HEK293T (cell line): Measurements from ENCODE around the gene STAT6.

ENCODE experiments used
- CTCF ChIA-PET: fragments of 350-600 bp; formaldehyde crosslinking; extraction: SDS; loops from one replicate; lab custom pipeline; 2021; ENCODE audit warnings: antibody characterized with exemption, inconsistent platforms; lab: Yijun Ruan, JAX
- POLR2A ChIA-PET: fragments of 350-600 bp; formaldehyde crosslinking; extraction: SDS; loops from one replicate; lab custom pipeline; 2020; ENCODE audit warnings: antibody characterized with exemption, inconsistent platforms; lab: Yijun Ruan, JAX
- DNase-seq: peaks from one replicate; pipeline ENCODE4 v3.0.0; 2012; ENCODE audit warnings: mixed read lengths; ENCODE audit errors: extremely low spot score
- ARNT ChIP-seq: fragments of 450-650 bp; IDR thresholded peaks from 2 replicates; pipeline ENCODE4 v1.6.1; 2017; ENCODE audit warnings: mild to moderate bottlenecking
- BHLHE40 ChIP-seq: fragments of 450-650 bp; IDR thresholded peaks from 2 replicates; pipeline ENCODE4 v1.6.1; 2016; ENCODE audit warnings: mild to moderate bottlenecking, moderate library complexity, borderline replicate concordance
- CTBP1 ChIP-seq: fragments of 450-650 bp; IDR thresholded peaks from 2 replicates; pipeline ENCODE4 v1.6.1; 2016; ENCODE audit warnings: borderline replicate concordance
- ELF4 ChIP-seq: fragments of 450-650 bp; IDR thresholded peaks from 2 replicates; pipeline ENCODE4 v1.6.1; 2017; ENCODE audit warnings: antibody characterized with exemption
- FOXA1 ChIP-seq: fragments of 450-650 bp; IDR thresholded peaks from 2 replicates; pipeline ENCODE4 v1.6.1; 2016; ENCODE audit warnings: mild to moderate bottlenecking
- FOXK2 ChIP-seq: fragments of 450-650 bp; IDR thresholded peaks from 2 replicates; pipeline ENCODE4 v1.6.1; 2016; ENCODE audit warnings: mild to moderate bottlenecking
- FOXM1 ChIP-seq: fragments of 450-650 bp; IDR thresholded peaks from 2 replicates; pipeline ENCODE4 v1.6.1; 2017; ENCODE audit warnings: mild to moderate bottlenecking, borderline replicate concordance
- HDGF ChIP-seq: fragments of 450-650 bp; IDR thresholded peaks from 2 replicates; pipeline ENCODE4 v1.6.1; 2017; ENCODE audit warnings: antibody characterized with exemption, borderline replicate concordance
- L3MBTL2 ChIP-seq: fragments of 450-650 bp; conservative IDR thresholded peaks from 2 replicates; pipeline ENCODE4 v1.6.1; 2016; ENCODE audit warnings: mild to moderate bottlenecking
- LEF1 ChIP-seq: fragments of 450-650 bp; IDR thresholded peaks from 2 replicates; pipeline ENCODE4 v1.6.1; 2017; ENCODE audit warnings: mild to moderate bottlenecking, borderline replicate concordance
- NFRKB ChIP-seq: fragments of 450-650 bp; IDR thresholded peaks from 2 replicates; pipeline ENCODE4 v1.6.1; 2016; ENCODE audit warnings: mild to moderate bottlenecking, moderate library complexity
- SP1 ChIP-seq: fragments of 450-650 bp; IDR thresholded peaks from 2 replicates; pipeline ENCODE4 v1.6.1; 2017
- SUZ12 ChIP-seq: fragments of 450-650 bp; IDR thresholded peaks from 2 replicates; pipeline ENCODE4 v1.6.1; 2016; ENCODE audit warnings: mild to moderate bottlenecking
- TARDBP ChIP-seq: fragments of 450-650 bp; IDR thresholded peaks from 2 replicates; pipeline ENCODE4 v1.6.1; 2016
- ZNF384 ChIP-seq: fragments of 450-650 bp; IDR thresholded peaks from 2 replicates; pipeline ENCODE4 v1.6.1; 2016
- TF ChIP-seq, protein P1 (sequence below): fragments of 450-650 bp; IDR thresholded peaks from 2 replicates; pipeline ENCODE4 v1.6.1; 2016

STAT6 gene

DNA sequence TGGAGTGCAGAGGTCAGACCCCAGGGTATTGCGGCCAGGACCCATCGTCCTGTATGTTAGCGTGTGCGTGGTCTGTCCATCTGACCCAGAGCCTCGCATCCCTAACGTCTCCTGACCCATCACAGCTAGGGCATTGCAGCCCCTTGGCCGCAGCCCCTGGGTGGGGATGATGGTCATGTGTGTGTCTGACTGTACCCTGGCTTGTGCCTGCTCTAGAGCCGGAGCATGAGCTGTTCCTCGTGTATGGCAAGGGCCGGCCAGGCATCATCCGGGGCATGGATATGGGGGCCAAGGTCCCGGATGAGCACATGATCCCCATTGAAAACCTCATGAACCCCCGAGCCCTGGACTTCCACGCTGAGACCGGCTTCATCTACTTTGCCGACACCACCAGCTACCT, 47.0 kb upstream of the STAT6 start:
- CTCF ChIA-PET = interaction anchor here (1.2 kb wide), 1 partner anchor 15 kb away, joined by 3 read pairs; no protein-coding TSS in a partner anchor
- no peak for TF ChIP-seq HDGF
- no peak for TF ChIP-seq FOXK2
- TF ChIP-seq, protein P1, sequence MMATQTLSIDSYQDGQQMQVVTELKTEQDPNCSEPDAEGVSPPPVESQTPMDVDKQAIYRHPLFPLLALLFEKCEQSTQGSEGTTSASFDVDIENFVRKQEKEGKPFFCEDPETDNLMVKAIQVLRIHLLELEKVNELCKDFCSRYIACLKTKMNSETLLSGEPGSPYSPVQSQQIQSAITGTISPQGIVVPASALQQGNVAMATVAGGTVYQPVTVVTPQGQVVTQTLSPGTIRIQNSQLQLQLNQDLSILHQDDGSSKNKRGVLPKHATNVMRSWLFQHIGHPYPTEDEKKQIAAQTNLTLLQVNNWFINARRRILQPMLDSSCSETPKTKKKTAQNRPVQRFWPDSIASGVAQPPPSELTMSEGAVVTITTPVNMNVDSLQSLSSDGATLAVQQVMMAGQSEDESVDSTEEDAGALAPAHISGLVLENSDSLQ = no peak
- TF ChIP-seq CTBP1 = no peak
- no peak for TF ChIP-seq NFRKB
- TF ChIP-seq ARNT = no peak
- TF ChIP-seq TARDBP = no peak
- no peak for TF ChIP-seq ZNF384
- no peak for TF ChIP-seq BHLHE40
- TF ChIP-seq SUZ12 = no peak
- no peak for TF ChIP-seq L3MBTL2
- POLR2A ChIA-PET = no interaction called here
- DNase-seq = no peak

- ChIA-PET CTCF (interaction anchor here (0.8 to 1.2 kb wide), 2 partner anchors 15 to 151 kb away, joined by 3 read pairs; partner anchors contain the start of gene ZBTB39), POLR2A (no interaction called here)
- TF ChIP-seq ELF4 (no peak), L3MBTL2 (no peak), SUZ12 (no peak), NFRKB (no peak), TARDBP (no peak), FOXM1 (no peak), BHLHE40 (no peak), HDGF (no peak), CTBP1 (no peak), SP1 (no peak), FOXK2 (no peak)
- TF ChIP-seq, protein P1 = no peak
- DNase-seq = no peak
Measured at GRCh38 chr12:57157588-57158173, 46.5 kb upstream of the STAT6 start.

DNA sequence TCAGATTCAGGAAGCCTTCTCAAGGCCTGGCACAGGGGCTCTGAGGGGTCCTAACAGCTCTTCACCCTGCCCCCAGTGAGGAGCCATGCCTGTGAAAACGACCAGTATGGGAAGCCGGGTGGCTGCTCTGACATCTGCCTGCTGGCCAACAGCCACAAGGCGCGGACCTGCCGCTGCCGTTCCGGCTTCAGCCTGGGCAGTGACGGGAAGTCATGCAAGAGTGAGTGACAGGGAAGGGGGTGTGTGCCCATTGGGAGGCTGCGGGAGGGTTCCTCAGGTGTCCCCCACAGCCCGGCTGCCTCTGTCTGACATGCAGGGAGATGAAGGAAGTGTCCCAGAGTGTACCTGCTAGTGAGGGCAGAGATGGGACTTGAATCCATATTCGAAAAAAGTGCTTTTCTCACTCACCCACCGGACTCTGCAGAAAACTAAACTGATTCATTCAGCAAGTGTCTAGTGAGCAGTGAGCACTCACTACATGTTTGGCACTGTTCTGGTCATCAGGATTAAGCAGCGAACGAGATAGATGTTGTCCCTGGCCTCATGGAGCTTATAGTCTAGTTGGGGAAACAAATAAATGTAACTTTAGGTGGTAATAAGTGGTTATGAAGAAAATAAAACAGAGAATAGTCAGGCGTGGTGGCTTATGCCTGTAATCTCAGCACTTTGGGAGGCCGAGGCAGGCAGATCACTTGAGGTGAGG, 45.7 kb upstream of the STAT6 start:
- DNase-seq = no peak
- no peak for TF ChIP-seq FOXM1
- no peak for TF ChIP-seq FOXA1
- TF ChIP-seq ZNF384 = no peak
- TF ChIP-seq ELF4 = no peak
- TF ChIP-seq ARNT = no peak
- no peak for TF ChIP-seq FOXK2
- TF ChIP-seq SP1 = no peak
- TF ChIP-seq, protein P1 = no peak
- TF ChIP-seq CTBP1 = no peak
- TF ChIP-seq SUZ12 = no peak
- TF ChIP-seq L3MBTL2 = no peak
- TF ChIP-seq TARDBP = no peak
- TF ChIP-seq BHLHE40 = no peak
- TF ChIP-seq HDGF = no peak
- no peak for TF ChIP-seq LEF1
- no peak for TF ChIP-seq NFRKB
- POLR2A ChIA-PET = no interaction called here
- CTCF ChIA-PET = interaction anchor here (0.8 to 1.2 kb wide), 2 partner anchors 16 to 150 kb away, joined by 3 read pairs; partner anchors contain the start of gene ZBTB39

DNA sequence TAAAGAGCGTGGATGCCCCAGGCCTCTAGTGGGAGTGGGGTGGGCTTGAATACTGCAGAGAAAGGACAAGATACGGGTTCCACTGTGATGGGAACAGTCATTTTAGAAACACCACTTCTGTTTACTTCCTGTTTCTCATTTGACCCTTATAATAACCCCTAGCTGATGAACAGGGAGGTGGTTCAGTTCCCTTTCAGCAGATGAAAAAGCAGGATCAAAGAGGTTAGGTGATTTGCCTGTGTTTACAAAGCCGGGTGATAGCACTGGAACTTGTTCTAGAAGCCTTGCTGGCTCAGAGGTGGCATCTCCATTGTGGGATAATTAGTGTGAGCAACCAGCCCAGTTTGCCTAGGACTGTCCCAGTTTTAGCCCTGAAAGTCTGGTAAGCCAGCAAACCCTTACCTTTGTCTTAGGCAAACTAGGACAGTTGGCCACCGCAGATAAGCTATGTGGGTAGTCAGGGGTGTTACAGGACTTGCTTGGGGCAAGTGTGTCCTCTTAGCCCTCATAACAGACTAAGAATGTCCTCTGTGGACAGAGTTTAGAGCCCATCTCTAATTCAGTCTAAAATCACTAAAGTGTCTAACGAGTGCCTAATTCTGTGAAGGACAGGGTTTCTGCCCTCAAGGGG, 43.8 kb upstream of the STAT6 start:
- no peak for DNase-seq
- ChIA-PET POLR2A (interaction anchor here (0.6 kb wide), 1 partner anchor 17 kb away, joined by 3 read pairs; no protein-coding TSS in a partner anchor), CTCF (no interaction called here)
- TF ChIP-seq, protein P1 = no peak
- no peak for TF ChIP-seq ARNT
- TF ChIP-seq FOXK2 = no peak
- no peak for TF ChIP-seq SUZ12
- TF ChIP-seq L3MBTL2 = no peak
- TF ChIP-seq HDGF = no peak
- TF ChIP-seq TARDBP = no peak
- no peak for TF ChIP-seq FOXA1
- TF ChIP-seq LEF1 = no peak
- no peak for TF ChIP-seq ZNF384
- no peak for TF ChIP-seq SP1
- no peak for TF ChIP-seq CTBP1
- TF ChIP-seq NFRKB = no peak
- TF ChIP-seq ELF4 = no peak
- TF ChIP-seq BHLHE40 = no peak
- no peak for TF ChIP-seq FOXM1

DNA sequence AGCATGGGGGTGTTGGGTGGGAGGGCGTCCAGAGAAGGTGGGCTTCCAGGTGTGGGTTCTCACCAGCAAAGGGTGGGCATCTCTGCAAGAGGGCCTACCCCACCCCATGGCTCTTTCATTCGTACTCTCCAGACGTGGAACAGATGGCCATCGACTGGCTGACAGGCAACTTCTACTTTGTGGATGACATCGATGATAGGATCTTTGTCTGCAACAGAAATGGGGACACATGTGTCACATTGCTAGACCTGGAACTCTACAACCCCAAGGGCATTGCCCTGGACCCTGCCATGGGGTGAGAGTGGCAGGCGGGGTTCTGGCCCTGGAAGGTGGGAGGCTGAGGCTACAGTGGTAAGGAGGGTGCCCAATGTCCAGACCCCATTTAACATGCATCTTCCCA, 42.9 kb upstream of the STAT6 start:
- ChIA-PET CTCF (interaction anchor here (0.6 kb wide), 1 partner anchor 30 kb away, joined by 4 read pairs; no protein-coding TSS in a partner anchor), POLR2A (no interaction called here)
- TF ChIP-seq TARDBP (no peak), FOXK2 (no peak), ZNF384 (no peak), SUZ12 (no peak), HDGF (no peak), ARNT (no peak), FOXA1 (no peak), ELF4 (no peak)
- no peak for DNase-seq
